GM19468 (cell line): ENCODE data around the gene MMP11.

Experiments
- ATAC-seq: cut with Tn5 transposase; IDR thresholded peaks from one replicate; pipeline ENCODE4 v1.9.1; 2021; ENCODE audit warnings: mild to moderate bottlenecking, moderate library complexity, moderate number of reproducible peaks; ENCODE audit not compliant: unreplicated experiment; ENCODE audit errors: extremely low read depth

The MMP11 gene

DNA sequence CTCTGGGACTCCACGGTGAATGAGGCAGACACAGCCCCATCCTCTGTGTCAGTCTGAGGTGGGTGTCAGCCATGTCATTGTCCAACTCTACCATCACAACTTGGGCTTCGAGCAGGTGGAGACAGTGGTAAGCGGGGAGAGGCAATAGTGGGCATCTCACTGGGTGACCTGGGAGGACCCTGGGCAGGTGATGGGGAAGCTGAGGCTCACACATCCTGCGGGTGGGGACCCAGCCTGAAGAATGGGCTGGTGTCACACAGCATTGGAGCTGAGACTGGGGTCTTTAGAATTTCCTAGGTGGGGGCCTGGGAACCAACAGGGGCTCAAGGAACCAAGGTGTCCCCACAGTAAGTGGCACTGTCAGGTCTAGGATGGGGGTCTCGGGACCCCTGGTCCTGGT, 7.1 kb downstream of the MMP11 start:
- ATAC-seq: no peak

GRCh38 chr22:23780146-23780748, 7.6 kb downstream of the MMP11 start:
- no peak for ATAC-seq

- ATAC-seq: no peak
Measured at GRCh38 chr22:23781065-23781464, 8.4 kb downstream of the MMP11 start.

DNA sequence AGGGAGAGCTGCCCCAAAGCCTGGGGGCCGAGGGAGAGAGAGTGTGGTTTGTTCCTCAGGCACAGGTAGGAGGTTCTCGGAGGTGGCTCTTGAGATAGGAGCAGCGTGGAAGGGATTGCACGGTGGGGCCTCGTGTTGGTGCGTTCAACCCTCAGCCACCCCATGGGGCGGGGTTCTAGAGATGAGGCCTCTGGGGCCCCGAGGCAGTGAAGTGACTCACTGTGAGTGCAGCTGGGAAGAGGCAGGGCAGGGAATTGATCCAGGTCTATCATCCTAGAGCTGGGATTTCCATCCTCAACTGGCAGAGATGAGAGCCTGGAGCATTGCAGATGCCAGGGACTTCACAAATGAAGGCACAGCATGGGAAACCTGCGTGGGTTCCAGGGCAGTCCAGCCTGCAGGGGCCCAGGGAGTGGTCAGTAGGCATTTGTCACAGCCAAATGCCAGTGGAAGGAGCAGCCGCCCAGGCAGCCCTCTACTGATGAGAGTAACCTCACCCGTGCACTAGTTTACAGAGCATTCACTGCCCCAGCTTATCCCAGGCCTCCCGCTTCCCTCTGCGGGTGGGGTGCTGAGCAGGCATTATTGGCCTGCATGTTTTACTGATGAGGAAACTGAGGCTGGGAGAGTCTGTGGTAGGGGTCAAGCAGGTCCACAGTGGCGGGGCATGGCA, 9.0 kb downstream of the MMP11 start:
- no peak for ATAC-seq

DNA sequence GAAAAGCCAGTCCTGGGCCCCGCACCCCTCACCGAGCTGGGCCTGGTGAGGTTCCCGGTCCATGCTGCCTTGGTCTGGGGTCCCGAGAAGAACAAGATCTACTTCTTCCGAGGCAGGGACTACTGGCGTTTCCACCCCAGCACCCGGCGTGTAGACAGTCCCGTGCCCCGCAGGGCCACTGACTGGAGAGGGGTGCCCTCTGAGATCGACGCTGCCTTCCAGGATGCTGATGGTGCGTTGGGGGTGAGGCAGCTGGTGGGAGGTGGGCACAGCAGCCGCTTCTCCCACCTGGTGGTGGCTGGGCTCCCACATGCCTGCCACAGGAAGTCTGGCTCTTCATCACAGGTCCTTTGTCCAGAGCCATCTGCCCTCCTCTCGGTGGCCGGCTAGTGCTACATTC, 9.6 kb downstream of the MMP11 start:
- no peak for ATAC-seq

GRCh38 chr22:23782703-23783102, 10.1 kb downstream of the MMP11 start:
- no peak for ATAC-seq

GRCh38 chr22:23783265-23784150, 10.9 kb downstream of the MMP11 start:
- ATAC-seq: no peak

- ATAC-seq: no peak
Measured at GRCh38 chr22:23784215-23784732, 11.6 kb downstream of the MMP11 start.

DNA sequence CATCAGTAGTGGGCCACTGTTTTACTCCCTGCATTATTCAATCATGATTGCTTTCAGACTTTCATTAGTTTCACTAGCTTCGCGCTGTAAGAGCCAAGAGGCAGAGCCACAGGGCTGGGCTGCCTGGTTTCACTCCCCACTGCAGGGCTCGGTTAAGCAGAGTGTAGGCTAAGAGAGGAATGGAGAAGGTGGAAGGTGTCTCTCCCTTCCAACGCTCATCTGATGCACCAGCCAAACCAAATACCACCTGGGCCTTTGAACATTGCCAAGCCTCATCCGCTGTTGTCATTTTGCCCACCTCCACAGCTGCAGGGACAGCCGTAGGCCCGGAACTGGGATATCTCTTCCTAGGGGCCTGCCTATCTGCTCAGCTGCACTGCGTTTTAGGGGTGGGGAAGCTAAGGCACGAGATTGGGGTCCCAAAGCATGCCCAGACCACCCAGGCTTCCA, 13.6 kb downstream of the MMP11 start:
- no peak for ATAC-seq

- ATAC-seq: peak; percentile 36
Measured at GRCh38 chr22:23786752-23787599, 14.3 kb downstream of the MMP11 start, which contains the start of gene SMARCB1. Gene SMARCB1 (plus strand): TSS chr22:23786966. CDS start chr22:23787170, 204 bp downstream.

DNA sequence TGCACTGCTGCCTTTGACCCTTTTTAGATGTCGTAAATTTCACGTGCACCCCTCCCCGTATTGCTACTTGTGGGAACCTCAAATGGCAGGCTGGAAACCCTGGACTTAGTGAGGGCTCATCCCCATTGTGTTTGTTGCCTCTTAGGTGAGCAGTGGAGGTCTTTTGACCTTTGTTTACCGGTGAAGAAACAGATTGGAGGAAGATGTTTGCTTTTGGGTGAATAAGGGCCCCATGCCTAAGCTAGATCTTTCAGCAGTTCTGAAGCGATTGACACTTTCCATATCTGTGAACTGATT, 14.9 kb downstream of the MMP11 start:
- ATAC-seq: no peak

DNA sequence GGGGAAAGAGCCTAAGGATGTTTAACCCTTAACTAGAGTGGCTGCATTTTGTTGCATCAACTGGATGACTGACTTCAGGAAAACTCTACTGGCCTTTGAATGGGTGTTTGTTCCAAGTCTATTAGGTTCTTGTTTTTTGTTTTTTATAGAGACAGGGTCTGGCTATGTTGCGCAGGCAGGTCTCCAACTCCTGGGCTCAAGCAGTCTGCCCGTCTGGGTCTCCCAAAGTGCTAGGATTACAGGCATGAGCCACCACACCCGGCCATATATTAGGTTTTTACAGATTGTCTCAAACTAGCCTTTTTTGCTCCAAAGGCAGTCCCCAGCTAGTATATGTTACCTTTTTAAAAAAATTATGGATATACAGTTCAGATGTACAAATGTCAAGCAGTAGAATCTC, 15.3 kb downstream of the MMP11 start:
- ATAC-seq: no peak

- no peak for ATAC-seq
Measured at GRCh38 chr22:23789121-23789520, 16.5 kb downstream of the MMP11 start.

GRCh38 chr22:23789638-23790037, 17.0 kb downstream of the MMP11 start:
- ATAC-seq: no peak

- ATAC-seq: no peak
Measured at GRCh38 chr22:23790819-23791737, 18.4 kb downstream of the MMP11 start.

DNA sequence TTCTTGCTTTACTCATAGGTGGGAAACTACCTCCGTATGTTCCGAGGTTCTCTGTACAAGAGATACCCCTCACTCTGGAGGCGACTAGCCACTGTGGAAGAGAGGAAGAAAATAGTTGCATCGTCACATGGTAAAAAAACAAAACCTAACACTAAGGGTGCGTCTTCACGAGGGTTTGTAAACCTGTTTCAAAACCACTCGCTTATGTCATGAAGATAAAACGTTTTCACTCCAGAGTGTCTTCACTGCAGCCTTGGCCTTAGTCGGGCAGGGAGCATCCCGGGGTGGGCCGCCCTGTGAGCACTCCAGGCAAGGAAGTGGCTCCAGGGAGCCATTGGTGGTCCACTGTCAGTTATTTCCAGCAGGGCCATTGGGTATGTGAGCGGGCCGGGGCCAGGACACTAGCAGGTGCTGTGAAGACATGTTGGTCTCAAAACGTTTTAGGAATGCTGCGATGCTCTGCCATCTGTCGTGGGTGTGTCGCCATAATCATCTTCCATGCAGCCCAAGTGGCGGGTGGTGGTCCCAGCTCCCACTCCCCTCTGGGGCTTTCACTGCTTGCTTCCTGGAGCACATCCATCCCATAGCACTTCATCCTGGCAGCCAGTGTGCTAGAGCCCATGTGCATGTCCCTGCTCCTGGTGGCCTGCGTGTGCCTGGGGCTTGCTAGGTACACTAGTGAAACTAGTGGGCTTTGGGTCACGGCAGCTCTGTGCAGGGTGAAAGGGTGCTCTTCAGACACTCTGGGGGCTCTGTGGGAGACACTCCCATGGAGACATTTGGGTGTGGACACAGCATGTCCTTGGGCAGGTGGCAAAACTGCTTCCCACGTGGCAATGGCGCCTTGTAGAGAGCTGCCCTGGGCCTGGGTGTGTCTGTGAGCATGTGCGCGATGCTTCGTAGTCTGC, 19.3 kb downstream of the MMP11 start:
- no peak for ATAC-seq

GRCh38 chr22:23793326-23793725, 20.7 kb downstream of the MMP11 start:
- no peak for ATAC-seq

- ATAC-seq: no peak
Measured at GRCh38 chr22:23796461-23796860, 23.8 kb downstream of the MMP11 start.
